ENCODE data around the gene TTLL9. TPM values are rescaled to one million over a fixed set of nuclear protein-coding genes. Genes with fewer than 3 reads are reported as not detected.

The TTLL9 gene
- total and polyA plus RNA-seq, 10 of the 15 experiments (the other 5 are each of a cell fraction or from before 2014, with no cell fraction given), result 0.03 to 0.77 (median 0.11) TPM; not detected in 2

GRCh38 chr20:31896049-31896448 lies 25.6 kb downstream of the TTLL9 start (continued):
- TF ChIP-seq SMARCA5 (IDR thresholded peaks at IDR 0.05), result no peak
- peak; percentile 86 for TF ChIP-seq ZNF687 (IDR thresholded peaks at IDR 0.05)
- TF ChIP-seq TCF12 (IDR thresholded peaks at IDR 0.05; ENCODE audit: low read depth, low read length), result no peak
- no peak for TF ChIP-seq YBX1 (IDR thresholded peaks at IDR 0.05)
- TF ChIP-seq KLF5 (IDR thresholded peaks at IDR 0.05; ENCODE audit: partially characterized antibody), result no peak
- TF ChIP-seq BCL3 (IDR thresholded peaks at IDR 0.05; ENCODE audit: borderline replicate concordance, insufficient read depth, low read depth, low read length, poor library complexity, severe bottlenecking), result no peak

DNA sequence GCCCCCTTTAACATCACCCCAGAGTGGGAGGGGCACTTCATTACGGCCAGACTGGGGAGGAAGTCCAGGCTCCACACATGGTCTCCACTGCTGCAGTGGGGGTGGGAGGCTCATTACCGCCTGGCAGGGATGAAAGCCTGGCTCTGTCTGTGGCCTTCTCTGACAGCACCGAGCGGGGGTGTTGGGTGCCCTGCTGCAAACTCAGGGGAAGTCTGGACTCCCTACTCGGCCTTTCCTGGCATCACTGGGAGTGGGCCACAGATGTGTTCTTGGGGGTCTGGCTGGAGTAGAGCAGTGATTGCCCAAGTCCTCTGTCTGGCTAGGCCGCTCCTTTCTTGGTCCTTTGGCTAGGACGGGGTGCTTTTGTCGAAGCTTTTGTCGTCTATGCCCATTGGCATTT lies 27.1 kb downstream of the TTLL9 start:
- intact Hi-C loops (cut with micrococcal nuclease; ENCODE audit: unreplicated experiment) (no loop called here), in situ Hi-C loops (cut with MboI) (no loop called here)
- H3K27me3 ChIP-seq (replicated peaks in 1 of 2; ENCODE audit: control insufficient read depth in 2 of 2, insufficient read depth in 2 of 2, low read length in 1 of 2), result no peaks in the 10 kb centered on the region
- no peak for TF ChIP-seq EED (IDR thresholded peaks at IDR 0.05; ENCODE audit: low read depth)
- TF ChIP-seq SMAD1 (IDR thresholded peaks at IDR 0.05; ENCODE audit: low read depth, partially characterized antibody), result no peak
- no peak for TF ChIP-seq HSF1 (IDR thresholded peaks at IDR 0.05; ENCODE audit: low read depth, low read length)
- TF ChIP-seq TARDBP (IDR thresholded peaks at IDR 0.05; ENCODE audit: borderline replicate concordance), result no peak
- no peak for TF ChIP-seq IKZF1 (conservative IDR thresholded peaks at IDR 0.05)
- POLR2A ChIA-PET, result interaction anchor here (0.6 to 1.5 kb wide), 2 partner anchors 13 to 17 kb away, joined by 3 read pairs; no protein-coding TSS in a partner anchor
- H4K20me1 ChIP-seq (ENCODE audit: control insufficient read depth, insufficient read depth), result no peaks in the 10 kb centered on the region
- no peak overlapping the region for H3K4me3 ChIP-seq
- no peaks in the 10 kb centered on the region for H3K36me3 ChIP-seq (ENCODE audit: control insufficient read depth in 2 of 2, insufficient read depth in 2 of 2, low read length in 1 of 2)
- WGBS (ENCODE audit: insufficient coverage, insufficient replicate concordance, low lambda C conversion rate, missing lambda C conversion rate), result 68% methylated on average over 9 of the region's 9 CpGs
- FAIRE-seq (no peak), ATAC-seq (no peak), DNase-seq (ENCODE audit: low read depth, low spot score) (no peak)
- H3K4me1 ChIP-seq (ENCODE audit: control insufficient read depth, insufficient read depth, low read length), result no peaks in the 10 kb centered on the region; the same call in 1 of the 2 replicates
- H3K79me2 ChIP-seq (ENCODE audit: control insufficient read depth, insufficient read depth, low read length), result no peaks in the 10 kb centered on the region
- H2AFZ ChIP-seq (ENCODE audit: control insufficient read depth, low read depth, low read length), result no peak overlapping the region
- SMC1A ChIA-PET (ENCODE audit: uncharacterized antibody, unreplicated experiment), result interaction anchor here (0.9 to 4.1 kb wide), 6 partner anchors 17 to 53 kb away, joined by 3 to 26 read pairs (median 4); no protein-coding TSS in a partner anchor
- CTCF ChIA-PET, result interaction anchor here (1.2 to 1.5 kb wide), 2 partner anchors 21 to 51 kb away, joined by 3 to 5 read pairs; no protein-coding TSS in a partner anchor
- no peak overlapping the region for H3K9ac ChIP-seq (ENCODE audit: control insufficient read depth, insufficient read depth, low read length)
- H3K4me2 ChIP-seq (ENCODE audit: control insufficient read depth, insufficient read depth), result no peak overlapping the region
- BruUV-seq (replicated peaks), result no TSS peak
- H3K27ac ChIP-seq (ENCODE audit: control insufficient read depth, insufficient read depth), result no peak overlapping the region
- no peaks in the 10 kb centered on the region for H3K9me3 ChIP-seq (replicated peaks; ENCODE audit: control insufficient read depth, insufficient read depth, low read length)
- RAD21 ChIA-PET (ENCODE audit: unreplicated experiment), result interaction anchor here (1.2 kb wide), 1 partner anchor 11 kb away, joined by 3 read pairs; no protein-coding TSS in a partner anchor
